Neutrophil (primary cell): ENCODE data around the gene RESF1.

Source experiments
- H3K27ac ChIP-seq: fragments of 200-600 bp; sonication (generic); 2 replicates; pipeline ENCODE4 v1.5.1; 2016; ENCODE audit warnings: mild to moderate bottlenecking, moderate library complexity
- H3K27me3 ChIP-seq: fragments of 200-600 bp; sonication (generic); 2 replicates; pipeline ENCODE4 v1.6.0; 2016; ENCODE audit warnings: mild to moderate bottlenecking
- H3K36me3 ChIP-seq: fragments of 200-600 bp; sonication (generic); 2 replicates; pipeline ENCODE4 v1.5.1; 2017
- H3K4me1 ChIP-seq, 2 experiments: fragments of 200-600 bp in 1 of 2; sonication (generic) in 1 of 2; 1 replicate in 1 of 2; 2 replicates in 1 of 2; pipeline versions ENCODE4 v1.5.1 to v1.6.1; 2013 to 2016; ENCODE audit warnings: low read depth in 1 of 2, low read length in 1 of 2, mild to moderate bottlenecking in 1 of 2, moderate library complexity in 1 of 2; ENCODE audit not compliant: control insufficient read depth in 1 of 2, insufficient read depth in 1 of 2
- H3K4me3 ChIP-seq, 2 experiments: fragments of 200-600 bp in 1 of 2; sonication (generic) in 1 of 2; 1 replicate in 1 of 2; 2 replicates in 1 of 2; pipeline ENCODE4 v1.5.1; 2013 to 2016; ENCODE audit warnings: low read depth in 1 of 2, low read length in 1 of 2, mild to moderate bottlenecking in 1 of 2, moderate library complexity in 1 of 2
- H3K9me3 ChIP-seq: fragments of 200-600 bp; sonication (generic); 2 replicates; pipeline ENCODE4 v1.5.1; 2016
- TF ChIP-seq, protein P1 (sequence below): fragments of 200-600 bp; sonication (generic); IDR thresholded peaks from 2 replicates; pipeline ENCODE4 v1.5.1; 2016; ENCODE audit warnings: antibody characterized with exemption

The RESF1 gene

DNA sequence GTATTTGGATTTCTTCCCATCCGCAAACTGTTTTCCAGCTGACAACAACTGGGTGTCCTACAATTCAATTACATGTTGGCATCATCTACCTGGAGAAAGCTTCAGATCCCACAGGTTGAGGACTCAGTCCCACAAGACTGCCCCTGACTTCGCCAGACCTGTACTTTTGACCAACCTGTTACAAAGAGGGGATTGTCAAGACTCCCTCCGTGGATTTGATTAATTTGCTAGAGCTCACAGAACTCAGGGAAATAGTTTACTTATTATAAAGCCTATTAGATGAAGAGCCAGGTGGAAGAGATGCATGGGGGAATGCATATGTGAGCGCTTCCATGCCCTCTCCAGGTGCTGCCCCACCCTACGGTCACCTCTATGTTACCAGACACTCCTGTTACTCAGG is 14.6 kb downstream of the RESF1 start:
- Histone ChIP-seq H3K27ac (peak overlapping the region; percentile 19), H3K4me1 (peaks cover 10 to 31% of the 10 kb centered on the region in 2 experiments), H3K36me3 (peaks cover 93% of the 10 kb centered on the region), H3K9me3 (peaks cover 5% of the 10 kb centered on the region), H3K27me3 (no peaks in the 10 kb centered on the region), H3K4me3 (no peak overlapping the region)
- TF ChIP-seq, protein P1, sequence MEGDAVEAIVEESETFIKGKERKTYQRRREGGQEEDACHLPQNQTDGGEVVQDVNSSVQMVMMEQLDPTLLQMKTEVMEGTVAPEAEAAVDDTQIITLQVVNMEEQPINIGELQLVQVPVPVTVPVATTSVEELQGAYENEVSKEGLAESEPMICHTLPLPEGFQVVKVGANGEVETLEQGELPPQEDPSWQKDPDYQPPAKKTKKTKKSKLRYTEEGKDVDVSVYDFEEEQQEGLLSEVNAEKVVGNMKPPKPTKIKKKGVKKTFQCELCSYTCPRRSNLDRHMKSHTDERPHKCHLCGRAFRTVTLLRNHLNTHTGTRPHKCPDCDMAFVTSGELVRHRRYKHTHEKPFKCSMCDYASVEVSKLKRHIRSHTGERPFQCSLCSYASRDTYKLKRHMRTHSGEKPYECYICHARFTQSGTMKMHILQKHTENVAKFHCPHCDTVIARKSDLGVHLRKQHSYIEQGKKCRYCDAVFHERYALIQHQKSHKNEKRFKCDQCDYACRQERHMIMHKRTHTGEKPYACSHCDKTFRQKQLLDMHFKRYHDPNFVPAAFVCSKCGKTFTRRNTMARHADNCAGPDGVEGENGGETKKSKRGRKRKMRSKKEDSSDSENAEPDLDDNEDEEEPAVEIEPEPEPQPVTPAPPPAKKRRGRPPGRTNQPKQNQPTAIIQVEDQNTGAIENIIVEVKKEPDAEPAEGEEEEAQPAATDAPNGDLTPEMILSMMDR = no peak

DNA sequence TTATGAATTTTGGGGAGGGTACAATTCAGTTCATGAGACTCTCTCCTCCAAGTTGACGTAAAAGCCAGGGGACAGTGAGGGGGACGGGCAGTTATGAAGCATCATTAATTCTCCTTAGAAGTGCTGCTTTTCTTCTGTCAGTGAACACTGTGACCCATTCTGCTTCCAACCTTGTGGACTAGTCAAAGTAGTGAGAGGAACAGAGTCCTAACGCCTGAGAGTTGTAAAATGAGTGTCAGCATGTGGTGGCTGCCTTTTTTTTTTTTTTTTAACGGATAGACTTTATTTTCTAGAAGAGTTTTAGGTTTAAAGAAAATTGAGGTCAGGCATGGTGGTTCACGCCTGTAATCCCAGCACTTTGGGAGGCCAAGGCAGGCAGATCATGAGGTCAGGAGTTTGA is 15.5 kb downstream of the RESF1 start:
- peak overlapping the region; percentile 0 for H3K27ac ChIP-seq
- peaks cover 2 to 22% of the 10 kb centered on the region in 2 experiments for H3K4me1 ChIP-seq
- H3K9me3 ChIP-seq = peaks cover 5% of the 10 kb centered on the region
- no peak overlapping the region for H3K4me3 ChIP-seq
- H3K36me3 ChIP-seq = peaks cover 92% of the 10 kb centered on the region
- TF ChIP-seq, protein P1 = no peak
- no peaks in the 10 kb centered on the region for H3K27me3 ChIP-seq

DNA sequence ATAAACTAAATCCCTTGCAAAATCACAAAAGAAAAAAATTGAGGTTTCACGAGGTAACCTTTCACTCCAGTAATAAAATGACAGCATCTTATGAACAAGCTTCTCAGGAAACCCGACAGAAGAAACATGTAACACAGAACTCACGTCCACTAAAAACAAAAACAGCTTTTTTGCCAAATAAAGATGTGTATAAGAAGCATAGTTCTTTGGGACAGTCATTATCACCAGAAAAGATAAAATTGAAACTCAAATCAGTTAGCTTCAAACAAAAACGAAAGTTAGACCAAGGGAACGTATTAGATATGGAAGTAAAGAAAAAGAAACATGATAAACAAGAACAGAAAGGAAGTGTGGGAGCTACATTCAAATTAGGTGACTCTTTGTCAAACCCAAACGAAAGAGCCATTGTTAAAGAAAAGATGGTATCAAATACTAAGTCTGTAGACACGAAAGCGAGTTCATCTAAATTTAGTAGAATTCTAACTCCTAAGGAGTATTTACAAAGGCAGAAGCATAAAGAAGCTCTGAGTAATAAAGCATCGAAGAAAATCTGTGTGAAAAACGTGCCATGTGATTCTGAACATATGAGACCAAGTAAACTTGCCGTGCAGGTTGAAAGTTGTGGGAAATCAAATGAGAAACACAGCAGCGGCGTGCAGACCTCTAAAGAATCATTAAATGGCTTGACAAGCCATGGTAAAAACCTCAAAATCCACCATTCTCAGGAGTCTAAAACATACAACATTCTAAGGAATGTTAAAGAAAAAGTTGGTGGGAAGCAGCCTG is 25.8 kb downstream of the RESF1 start:
- Histone ChIP-seq H3K4me1 (no peaks in the 10 kb centered on the region), H3K27ac (peak overlapping the region; percentile 55), H3K4me3 (no peak overlapping the region), H3K36me3 (peaks cover 61% of the 10 kb centered on the region), H3K9me3 (no peaks in the 10 kb centered on the region), H3K27me3 (no peaks in the 10 kb centered on the region)
- TF ChIP-seq, protein P1 = no peak

DNA sequence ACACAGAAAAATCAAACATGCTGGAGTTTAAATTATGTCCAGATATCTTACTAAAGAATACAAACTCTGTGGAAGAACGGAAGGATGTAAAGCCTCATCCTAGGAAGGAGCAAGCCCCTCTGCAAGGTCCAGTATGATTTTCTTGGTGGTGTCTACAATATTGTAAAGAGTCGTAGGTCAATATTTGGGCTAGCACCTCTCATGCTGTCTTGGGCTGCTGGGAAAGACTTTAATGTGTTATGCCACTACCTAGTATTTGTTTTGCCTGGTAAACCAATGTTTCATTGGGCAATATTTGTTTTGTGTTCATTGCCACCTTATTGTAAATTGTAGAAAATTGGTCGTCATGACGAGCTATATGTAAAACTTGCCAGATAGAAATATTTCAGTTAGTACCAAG is 26.6 kb downstream of the RESF1 start:
- H3K27me3 ChIP-seq = no peaks in the 10 kb centered on the region
- TF ChIP-seq, protein P1 = no peak
- no peaks in the 10 kb centered on the region for H3K4me1 ChIP-seq
- H3K36me3 ChIP-seq = peaks cover 61% of the 10 kb centered on the region
- H3K9me3 ChIP-seq = no peaks in the 10 kb centered on the region
- peak overlapping the region; percentile 55 for H3K27ac ChIP-seq
- no peak overlapping the region for H3K4me3 ChIP-seq

DNA sequence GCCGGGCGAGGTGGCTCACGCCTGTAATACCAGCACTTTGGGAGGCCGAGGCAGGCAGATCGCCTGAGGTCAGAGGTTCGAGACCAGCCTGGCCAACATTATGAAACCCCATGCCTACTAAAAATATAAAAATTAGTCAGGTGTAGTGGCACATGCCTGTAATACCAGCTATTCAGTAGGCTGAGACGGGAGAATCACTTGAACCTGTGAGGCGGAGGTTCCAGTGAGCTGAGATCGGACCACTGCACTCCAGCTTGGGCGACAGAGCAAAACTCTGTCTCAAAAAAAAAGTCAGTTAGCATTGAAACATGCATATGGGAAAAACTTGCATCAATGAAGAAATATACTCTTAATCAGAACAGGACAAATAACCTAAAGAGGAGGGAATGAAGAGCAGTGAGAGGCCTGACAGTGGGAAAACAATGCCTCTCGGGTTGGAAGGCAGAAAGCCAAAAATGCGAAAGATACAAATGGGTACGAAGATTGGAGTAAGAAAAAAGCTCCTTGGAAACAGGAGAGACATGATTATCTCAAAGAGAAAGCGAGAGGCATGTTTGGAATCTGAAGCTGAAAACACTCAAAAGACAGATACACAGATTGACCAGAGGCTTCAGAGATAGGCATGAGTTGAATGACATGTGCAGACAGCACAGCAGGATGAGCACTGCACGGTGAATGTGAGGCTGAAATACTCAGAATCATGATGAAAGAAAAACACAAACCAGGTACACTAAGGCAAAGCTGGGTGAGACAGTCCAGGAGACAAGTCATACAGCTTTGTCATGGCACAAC is 30.6 kb downstream of the RESF1 start:
- no peaks in the 10 kb centered on the region for H3K9me3 ChIP-seq
- no peaks in the 10 kb centered on the region for H3K27me3 ChIP-seq
- no peak overlapping the region for H3K4me3 ChIP-seq
- H3K27ac ChIP-seq = peak overlapping the region; percentile 27
- TF ChIP-seq, protein P1 = no peak
- peaks cover 78% of the 10 kb centered on the region for H3K36me3 ChIP-seq
- no peaks in the 10 kb centered on the region for H3K4me1 ChIP-seq
